ENCODE data around the gene MED7.

GRCh38 chr5:157107508-157107907 lies 35.2 kb downstream of the MED7 start:
- TF ChIP-seq MAFK (IDR thresholded peaks at IDR 0.05; ENCODE audit: low read depth, low read length) (no peak), TAF1 (IDR thresholded peaks at IDR 0.05; ENCODE audit: low read depth, low read length) (no peak), KDM5A (IDR thresholded peaks at IDR 0.05; ENCODE audit: low read length) (no peak), SP1 (IDR thresholded peaks at IDR 0.05; ENCODE audit: low read depth, low read length) (no peak), POLR2AphosphoS5 (IDR thresholded peaks at IDR 0.05; ENCODE audit: low read depth, low read length) (no peak), CBX8 (IDR thresholded peaks at IDR 0.05; ENCODE audit: borderline replicate concordance, low read depth, low read length) (no peak), JUN (IDR thresholded peaks at IDR 0.05; ENCODE audit: low read depth, low read length) (no peak)
- TF ChIP-seq, protein P1, sequence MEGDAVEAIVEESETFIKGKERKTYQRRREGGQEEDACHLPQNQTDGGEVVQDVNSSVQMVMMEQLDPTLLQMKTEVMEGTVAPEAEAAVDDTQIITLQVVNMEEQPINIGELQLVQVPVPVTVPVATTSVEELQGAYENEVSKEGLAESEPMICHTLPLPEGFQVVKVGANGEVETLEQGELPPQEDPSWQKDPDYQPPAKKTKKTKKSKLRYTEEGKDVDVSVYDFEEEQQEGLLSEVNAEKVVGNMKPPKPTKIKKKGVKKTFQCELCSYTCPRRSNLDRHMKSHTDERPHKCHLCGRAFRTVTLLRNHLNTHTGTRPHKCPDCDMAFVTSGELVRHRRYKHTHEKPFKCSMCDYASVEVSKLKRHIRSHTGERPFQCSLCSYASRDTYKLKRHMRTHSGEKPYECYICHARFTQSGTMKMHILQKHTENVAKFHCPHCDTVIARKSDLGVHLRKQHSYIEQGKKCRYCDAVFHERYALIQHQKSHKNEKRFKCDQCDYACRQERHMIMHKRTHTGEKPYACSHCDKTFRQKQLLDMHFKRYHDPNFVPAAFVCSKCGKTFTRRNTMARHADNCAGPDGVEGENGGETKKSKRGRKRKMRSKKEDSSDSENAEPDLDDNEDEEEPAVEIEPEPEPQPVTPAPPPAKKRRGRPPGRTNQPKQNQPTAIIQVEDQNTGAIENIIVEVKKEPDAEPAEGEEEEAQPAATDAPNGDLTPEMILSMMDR (IDR thresholded peaks at IDR 0.05; ENCODE audit: control extremely low read depth in 1 of 3, insufficient read depth in 1 of 3, low read depth in 1 of 3, low read length in 3 of 3): no peak
- TF ChIP-seq, protein P2, sequence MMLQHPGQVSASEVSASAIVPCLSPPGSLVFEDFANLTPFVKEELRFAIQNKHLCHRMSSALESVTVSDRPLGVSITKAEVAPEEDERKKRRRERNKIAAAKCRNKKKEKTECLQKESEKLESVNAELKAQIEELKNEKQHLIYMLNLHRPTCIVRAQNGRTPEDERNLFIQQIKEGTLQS (IDR thresholded peaks at IDR 0.05; ENCODE audit: insufficient read depth, low read depth, low read length): no peak
